Chondrocyte (in vitro differentiated cells): Measurements from ENCODE around the gene RPS17. TPM values are rescaled to one million over a fixed set of nuclear protein-coding genes. Genes with fewer than 3 reads are reported as not detected.

Experiments
- DNase-seq: peaks from one replicate; pipeline ENCODE4 v3.0.0; 2021; ENCODE audit warnings: mixed read lengths, low spot score
- H3K27ac Mint-ChIP-seq: one replicate; pipeline ENCODE4 v1.8.0; 2021; ENCODE audit warnings: mild to moderate bottlenecking, moderate library complexity, mixed read lengths; ENCODE audit not compliant: unreplicated experiment
- H3K27me3 Mint-ChIP-seq: 2 replicates; pipeline ENCODE4 v1.8.0; 2021; ENCODE audit warnings: low read depth, mixed read lengths
- H3K36me3 Mint-ChIP-seq: 2 replicates; pipeline ENCODE4 v1.8.0; 2021; ENCODE audit warnings: low read depth, mixed read lengths
- H3K4me1 Mint-ChIP-seq: 2 replicates; pipeline ENCODE4 v1.8.0; 2021; ENCODE audit warnings: low read depth, mild to moderate bottlenecking, mixed read lengths
- H3K4me3 Mint-ChIP-seq: one replicate; pipeline ENCODE4 v1.8.0; 2021; ENCODE audit warnings: mild to moderate bottlenecking, moderate library complexity, mixed read lengths; ENCODE audit not compliant: unreplicated experiment
- H3K9me3 Mint-ChIP-seq: 2 replicates; pipeline ENCODE4 v1.8.0; 2021; ENCODE audit warnings: low read depth, mixed read lengths
- total RNA-seq: library from RNA; stranded (reverse); gene quantifications from 3 replicates; pipeline ENCODE4 v1.2.1, GENCODE V29; 2021
- TF ChIP-seq, protein P1 (sequence below): fragments of 200-600 bp; sonication (generic); IDR thresholded peaks from 2 replicates; pipeline ENCODE4 v1.5.0; 2021; ENCODE audit warnings: antibody characterized with exemption, mild to moderate bottlenecking, moderate library complexity

The RPS17 gene
- total RNA-seq, 1 donor from 2014 or later, result 1,001 TPM

DNA sequence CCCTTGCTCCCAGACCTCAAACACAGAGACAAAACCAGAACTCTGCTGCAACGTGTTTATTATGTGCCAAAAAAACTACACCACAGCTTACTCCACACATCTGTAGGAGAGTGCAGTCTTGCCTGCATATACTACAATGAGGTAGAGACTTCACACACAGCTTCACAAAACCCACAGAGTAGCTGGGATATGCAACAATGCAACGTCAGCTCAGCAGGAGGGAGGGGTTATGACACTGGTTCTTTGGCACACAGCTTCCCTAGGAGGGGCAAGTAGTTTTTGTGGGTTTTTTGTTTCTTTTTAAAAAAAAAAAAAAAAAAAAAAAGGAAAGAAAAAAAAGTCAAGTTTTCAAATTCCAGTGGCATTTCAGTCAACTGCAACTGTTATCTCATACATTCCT, 2.9 kb upstream of the RPS17 start:
- Mint-ChIP-seq H3K9me3 (no peaks in the 10 kb centered on the region), H3K27me3 (no peaks in the 10 kb centered on the region), H3K4me3 (no peak overlapping the region), H3K36me3 (peaks cover 5% of the 10 kb centered on the region), H3K4me1 (peaks cover 33% of the 10 kb centered on the region), H3K27ac (peak overlapping the region; percentile 3)
- no peak for DNase-seq
- TF ChIP-seq, protein P1, sequence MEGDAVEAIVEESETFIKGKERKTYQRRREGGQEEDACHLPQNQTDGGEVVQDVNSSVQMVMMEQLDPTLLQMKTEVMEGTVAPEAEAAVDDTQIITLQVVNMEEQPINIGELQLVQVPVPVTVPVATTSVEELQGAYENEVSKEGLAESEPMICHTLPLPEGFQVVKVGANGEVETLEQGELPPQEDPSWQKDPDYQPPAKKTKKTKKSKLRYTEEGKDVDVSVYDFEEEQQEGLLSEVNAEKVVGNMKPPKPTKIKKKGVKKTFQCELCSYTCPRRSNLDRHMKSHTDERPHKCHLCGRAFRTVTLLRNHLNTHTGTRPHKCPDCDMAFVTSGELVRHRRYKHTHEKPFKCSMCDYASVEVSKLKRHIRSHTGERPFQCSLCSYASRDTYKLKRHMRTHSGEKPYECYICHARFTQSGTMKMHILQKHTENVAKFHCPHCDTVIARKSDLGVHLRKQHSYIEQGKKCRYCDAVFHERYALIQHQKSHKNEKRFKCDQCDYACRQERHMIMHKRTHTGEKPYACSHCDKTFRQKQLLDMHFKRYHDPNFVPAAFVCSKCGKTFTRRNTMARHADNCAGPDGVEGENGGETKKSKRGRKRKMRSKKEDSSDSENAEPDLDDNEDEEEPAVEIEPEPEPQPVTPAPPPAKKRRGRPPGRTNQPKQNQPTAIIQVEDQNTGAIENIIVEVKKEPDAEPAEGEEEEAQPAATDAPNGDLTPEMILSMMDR, result no peak

DNA sequence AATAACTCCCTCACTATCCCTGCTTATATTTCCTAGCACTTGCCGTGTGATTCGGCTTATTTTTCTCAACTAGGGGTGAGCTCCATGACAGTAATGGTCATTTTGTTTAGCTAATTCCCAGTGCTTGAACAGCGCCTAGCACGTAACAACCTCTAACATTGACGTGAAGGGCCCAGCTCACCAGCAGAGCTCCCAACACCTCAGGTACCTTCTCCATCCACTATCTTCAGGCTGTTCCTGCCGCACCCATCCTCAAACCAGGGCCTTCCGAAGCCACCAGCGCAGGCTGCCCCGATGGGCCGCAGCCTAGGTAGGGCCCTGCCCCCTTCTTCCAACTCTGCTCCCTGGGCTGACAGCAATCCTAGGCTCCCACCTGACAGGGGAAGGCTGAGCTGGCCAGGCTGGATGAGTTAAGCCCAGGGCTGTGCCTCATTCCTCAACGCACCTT, 751 bp upstream of the RPS17 start:
- no peaks in the 10 kb centered on the region for H3K9me3 Mint-ChIP-seq
- H3K4me1 Mint-ChIP-seq, result peaks cover 48% of the 10 kb centered on the region
- peaks cover 22% of the 10 kb centered on the region for H3K36me3 Mint-ChIP-seq
- H3K4me3 Mint-ChIP-seq, result peak overlapping the region; percentile 96
- no peaks in the 10 kb centered on the region for H3K27me3 Mint-ChIP-seq
- TF ChIP-seq, protein P1, result no peak
- peak overlapping the region; percentile 96 for H3K27ac Mint-ChIP-seq
- no peak for DNase-seq

DNA sequence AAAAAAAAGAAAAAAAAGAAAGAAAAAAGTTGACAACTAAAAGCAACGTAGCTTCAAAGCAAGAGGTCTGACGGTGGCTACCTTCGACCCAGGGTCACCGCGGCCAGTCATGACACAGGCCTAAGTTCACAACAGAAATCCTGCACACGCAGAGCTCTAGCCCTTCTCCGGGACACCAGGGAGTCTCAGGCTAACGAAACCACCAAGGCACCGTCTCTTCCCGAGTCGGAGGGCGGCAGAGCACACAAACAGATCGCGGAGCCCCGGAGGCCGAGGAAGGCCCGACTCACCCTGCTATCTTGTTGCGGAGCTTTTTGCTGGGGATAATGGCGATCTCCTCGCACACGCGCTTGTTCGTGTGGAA, 584 bp downstream of the RPS17 start:
- H3K4me3 Mint-ChIP-seq, result peak overlapping the region; percentile 96
- H3K27ac Mint-ChIP-seq, result peak overlapping the region; percentile 85
- H3K9me3 Mint-ChIP-seq, result no peaks in the 10 kb centered on the region
- DNase-seq, result no peak
- H3K4me1 Mint-ChIP-seq, result peaks cover 48% of the 10 kb centered on the region
- TF ChIP-seq, protein P1, result no peak
- peaks cover 26% of the 10 kb centered on the region for H3K36me3 Mint-ChIP-seq
- H3K27me3 Mint-ChIP-seq, result no peaks in the 10 kb centered on the region

DNA sequence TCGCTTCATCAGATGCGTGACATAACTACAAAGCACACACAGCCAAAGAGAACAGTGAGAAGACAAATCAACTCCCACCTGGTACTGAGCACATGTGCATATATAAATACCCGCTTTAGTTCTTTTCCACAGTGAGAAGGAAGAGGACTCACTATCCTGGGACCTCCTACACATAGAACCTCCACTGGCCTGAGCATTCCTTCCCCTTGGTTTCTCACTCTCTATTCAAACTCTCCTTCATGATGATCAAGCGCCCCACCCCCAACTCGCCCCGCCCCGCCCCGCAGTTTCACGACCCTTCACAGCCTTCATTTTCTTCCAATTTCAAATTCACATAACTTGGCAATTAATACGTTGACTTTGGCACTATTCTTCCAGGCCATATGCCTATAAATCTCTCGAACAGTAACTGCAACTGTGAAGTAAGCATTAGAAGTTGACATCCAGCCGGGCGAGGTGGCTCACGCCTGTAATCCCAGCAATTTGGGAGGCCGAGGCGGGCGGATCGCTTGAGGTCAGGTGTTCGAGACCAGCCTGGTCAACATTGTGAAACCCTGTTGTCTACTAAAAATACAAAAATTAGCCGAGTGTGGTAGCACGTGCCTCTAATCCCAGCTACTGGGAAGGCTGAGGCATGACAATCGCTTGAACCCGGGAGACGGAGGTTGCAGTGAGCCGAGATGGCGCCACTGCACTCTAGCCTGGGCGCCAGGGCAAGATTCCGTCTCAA, 1.1 kb downstream of the RPS17 start:
- Mint-ChIP-seq H3K4me1 (peaks cover 48% of the 10 kb centered on the region), H3K27ac (peak overlapping the region; percentile 85), H3K9me3 (no peaks in the 10 kb centered on the region), H3K4me3 (peak overlapping the region; percentile 96), H3K27me3 (no peaks in the 10 kb centered on the region), H3K36me3 (peaks cover 31% of the 10 kb centered on the region)
- no peak for DNase-seq
- TF ChIP-seq, protein P1, result no peak

DNA sequence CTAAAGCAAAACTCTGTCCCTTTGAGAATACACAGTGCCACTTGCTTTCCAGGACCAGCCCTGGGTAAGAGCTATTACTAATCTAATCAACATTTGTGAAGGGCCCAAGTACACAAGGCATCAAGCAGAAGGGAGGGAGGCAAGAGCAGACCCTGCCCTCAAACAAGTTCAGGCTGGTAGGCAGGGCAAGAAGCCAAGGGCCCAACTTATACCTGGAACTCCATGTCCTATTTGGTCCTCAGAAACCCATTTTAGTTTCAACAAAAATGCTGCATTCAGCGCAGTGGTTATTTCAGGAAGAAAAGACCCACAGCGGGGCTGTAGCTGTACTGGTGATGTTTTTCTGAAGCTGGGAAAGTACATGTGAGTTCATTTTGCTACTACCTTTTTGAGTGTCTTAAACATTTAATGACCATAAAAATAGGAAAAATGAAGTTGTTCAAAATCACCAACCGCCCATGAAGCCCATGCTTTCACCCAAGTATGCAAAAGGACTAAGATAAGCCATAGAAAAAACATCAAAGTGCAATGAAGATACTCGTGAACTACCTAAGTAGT, 2.8 kb downstream of the RPS17 start:
- Mint-ChIP-seq H3K4me3 (no peak overlapping the region), H3K27ac (no peak overlapping the region), H3K36me3 (peaks cover 34% of the 10 kb centered on the region), H3K9me3 (no peaks in the 10 kb centered on the region), H3K27me3 (no peaks in the 10 kb centered on the region), H3K4me1 (peaks cover 40% of the 10 kb centered on the region)
- no peak for DNase-seq
- TF ChIP-seq, protein P1, result no peak
